A549 (cell line): ENCODE data around the gene PARP9.

ENCODE experiments used
- BHLHE40 ChIP-seq: IDR thresholded peaks from 2 replicates; pipeline ENCODE4 v1.6.1; 2012; ENCODE audit warnings: low read depth, low read length, inconsistent platforms
- CHD4 ChIP-seq: fragments of 200-600 bp; sonication (generic); IDR thresholded peaks from 2 replicates; pipeline ENCODE4 v1.6.1; 2016; ENCODE audit warnings: antibody characterized with exemption, mild to moderate bottlenecking, borderline replicate concordance
- CTCF ChIP-seq: fragments of >200 bp; sonication (Bioruptor Twin); formaldehyde crosslinking; IDR thresholded peaks from 3 replicates; pipeline ENCODE4 v1.5.1; 2016
- EP300 ChIP-seq, 2 experiments: fragments of >200 bp; sonication (Bioruptor Twin); formaldehyde crosslinking; IDR thresholded peaks; 2 replicates in 1 of 2; 3 replicates in 1 of 2; pipeline ENCODE4 v1.6.1; 2016 to 2017
- HOXA7 ChIP-seq: fragments of 250-450 bp; sonication (Bioruptor Pico); IDR thresholded peaks from 2 replicates; pipeline ENCODE4 v1.5.0; 2020; ENCODE audit warnings: mild to moderate bottlenecking, moderate library complexity
- MAX ChIP-seq: IDR thresholded peaks from 2 replicates; pipeline ENCODE4 v1.6.1; 2012
- SMC3 ChIP-seq: fragments of >200 bp; sonication (Bioruptor Twin); formaldehyde crosslinking; IDR thresholded peaks from 3 replicates; pipeline ENCODE4 v1.6.1; 2018; ENCODE audit warnings: inconsistent platforms

- TF ChIP-seq CTCF (no peak), BHLHE40 (no peak), EP300 (IDR thresholded peaks at IDR 0.05) (no peak), HOXA7 (CRISPR knock-in tag) (no peak), MAX (no peak), SMC3 (no peak), CHD4 (no peak)
Observed at GRCh38 chr3:122505676-122506075, 58.4 kb downstream of the PARP9 start.
